ENCODE data around the gene IFNL1. TPM values are rescaled to one million over a fixed set of nuclear protein-coding genes. Genes with fewer than 3 reads are reported as not detected.

Gene IFNL1
- total RNA-seq, 1 experiment from 2014 or later: not detected

DNA sequence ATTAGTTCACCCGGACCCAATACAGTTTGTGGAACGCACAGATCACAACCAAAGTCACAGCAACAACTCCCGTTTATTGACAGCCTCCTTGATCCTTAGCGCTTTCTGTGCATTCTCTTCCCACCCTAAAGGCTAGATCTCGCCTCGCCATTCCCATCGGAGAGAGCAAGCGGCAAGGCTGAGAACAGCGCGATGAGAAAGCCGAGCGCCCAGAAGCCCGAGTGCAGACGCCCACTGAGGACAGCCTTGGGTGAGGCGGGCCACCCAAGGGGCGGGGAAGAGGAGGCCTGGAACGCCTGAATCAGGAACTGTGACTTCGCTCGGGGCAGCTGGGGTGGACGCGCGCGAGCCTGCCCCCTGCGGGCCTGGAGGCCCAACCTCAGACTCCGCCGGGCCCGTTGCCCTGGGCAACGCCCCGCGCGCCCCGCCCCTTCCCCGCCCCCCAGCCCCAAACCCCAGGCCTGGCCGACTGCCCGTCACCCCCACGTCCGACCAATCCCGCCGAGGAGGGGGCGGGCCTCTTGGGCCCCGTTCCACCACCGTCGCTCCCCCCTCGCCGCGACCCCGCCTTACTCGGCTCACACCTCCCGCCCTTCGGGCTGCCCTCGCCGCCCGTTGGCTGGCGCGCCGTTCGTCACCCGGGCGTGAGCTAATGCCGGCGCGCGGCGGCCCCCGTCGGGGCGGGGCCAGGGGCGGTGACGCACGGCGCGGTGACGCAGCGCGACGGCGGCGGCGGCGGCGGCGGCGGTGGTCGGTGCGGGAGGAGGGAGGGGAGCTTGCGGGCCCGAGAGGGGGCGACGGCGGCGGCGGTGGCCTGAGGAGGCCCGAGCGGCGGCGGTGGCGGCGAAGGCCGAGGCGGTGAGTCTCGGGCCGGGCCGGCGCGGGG, 45.8 kb downstream of the IFNL1 start, which contains the start of gene SAMD4B (continued):
- TF ChIP-seq, protein P1, sequence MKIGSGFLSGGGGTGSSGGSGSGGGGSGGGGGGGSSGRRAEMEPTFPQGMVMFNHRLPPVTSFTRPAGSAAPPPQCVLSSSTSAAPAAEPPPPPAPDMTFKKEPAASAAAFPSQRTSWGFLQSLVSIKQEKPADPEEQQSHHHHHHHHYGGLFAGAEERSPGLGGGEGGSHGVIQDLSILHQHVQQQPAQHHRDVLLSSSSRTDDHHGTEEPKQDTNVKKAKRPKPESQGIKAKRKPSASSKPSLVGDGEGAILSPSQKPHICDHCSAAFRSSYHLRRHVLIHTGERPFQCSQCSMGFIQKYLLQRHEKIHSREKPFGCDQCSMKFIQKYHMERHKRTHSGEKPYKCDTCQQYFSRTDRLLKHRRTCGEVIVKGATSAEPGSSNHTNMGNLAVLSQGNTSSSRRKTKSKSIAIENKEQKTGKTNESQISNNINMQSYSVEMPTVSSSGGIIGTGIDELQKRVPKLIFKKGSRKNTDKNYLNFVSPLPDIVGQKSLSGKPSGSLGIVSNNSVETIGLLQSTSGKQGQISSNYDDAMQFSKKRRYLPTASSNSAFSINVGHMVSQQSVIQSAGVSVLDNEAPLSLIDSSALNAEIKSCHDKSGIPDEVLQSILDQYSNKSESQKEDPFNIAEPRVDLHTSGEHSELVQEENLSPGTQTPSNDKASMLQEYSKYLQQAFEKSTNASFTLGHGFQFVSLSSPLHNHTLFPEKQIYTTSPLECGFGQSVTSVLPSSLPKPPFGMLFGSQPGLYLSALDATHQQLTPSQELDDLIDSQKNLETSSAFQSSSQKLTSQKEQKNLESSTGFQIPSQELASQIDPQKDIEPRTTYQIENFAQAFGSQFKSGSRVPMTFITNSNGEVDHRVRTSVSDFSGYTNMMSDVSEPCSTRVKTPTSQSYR (CRISPR knock-in tag; IDR thresholded peaks at IDR 0.05): no peak
- TF ChIP-seq TCF7 (CRISPR knock-in tag; IDR thresholded peaks at IDR 0.05; ENCODE audit: low read depth): no peak
- TF ChIP-seq, protein P2, sequence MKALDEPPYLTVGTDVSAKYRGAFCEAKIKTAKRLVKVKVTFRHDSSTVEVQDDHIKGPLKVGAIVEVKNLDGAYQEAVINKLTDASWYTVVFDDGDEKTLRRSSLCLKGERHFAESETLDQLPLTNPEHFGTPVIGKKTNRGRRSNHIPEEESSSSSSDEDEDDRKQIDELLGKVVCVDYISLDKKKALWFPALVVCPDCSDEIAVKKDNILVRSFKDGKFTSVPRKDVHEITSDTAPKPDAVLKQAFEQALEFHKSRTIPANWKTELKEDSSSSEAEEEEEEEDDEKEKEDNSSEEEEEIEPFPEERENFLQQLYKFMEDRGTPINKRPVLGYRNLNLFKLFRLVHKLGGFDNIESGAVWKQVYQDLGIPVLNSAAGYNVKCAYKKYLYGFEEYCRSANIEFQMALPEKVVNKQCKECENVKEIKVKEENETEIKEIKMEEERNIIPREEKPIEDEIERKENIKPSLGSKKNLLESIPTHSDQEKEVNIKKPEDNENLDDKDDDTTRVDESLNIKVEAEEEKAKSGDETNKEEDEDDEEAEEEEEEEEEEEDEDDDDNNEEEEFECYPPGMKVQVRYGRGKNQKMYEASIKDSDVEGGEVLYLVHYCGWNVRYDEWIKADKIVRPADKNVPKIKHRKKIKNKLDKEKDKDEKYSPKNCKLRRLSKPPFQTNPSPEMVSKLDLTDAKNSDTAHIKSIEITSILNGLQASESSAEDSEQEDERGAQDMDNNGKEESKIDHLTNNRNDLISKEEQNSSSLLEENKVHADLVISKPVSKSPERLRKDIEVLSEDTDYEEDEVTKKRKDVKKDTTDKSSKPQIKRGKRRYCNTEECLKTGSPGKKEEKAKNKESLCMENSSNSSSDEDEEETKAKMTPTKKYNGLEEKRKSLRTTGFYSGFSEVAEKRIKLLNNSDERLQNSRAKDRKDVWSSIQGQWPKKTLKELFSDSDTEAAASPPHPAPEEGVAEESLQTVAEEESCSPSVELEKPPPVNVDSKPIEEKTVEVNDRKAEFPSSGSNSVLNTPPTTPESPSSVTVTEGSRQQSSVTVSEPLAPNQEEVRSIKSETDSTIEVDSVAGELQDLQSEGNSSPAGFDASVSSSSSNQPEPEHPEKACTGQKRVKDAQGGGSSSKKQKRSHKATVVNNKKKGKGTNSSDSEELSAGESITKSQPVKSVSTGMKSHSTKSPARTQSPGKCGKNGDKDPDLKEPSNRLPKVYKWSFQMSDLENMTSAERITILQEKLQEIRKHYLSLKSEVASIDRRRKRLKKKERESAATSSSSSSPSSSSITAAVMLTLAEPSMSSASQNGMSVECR (CRISPR knock-in tag; IDR thresholded peaks at IDR 0.05; ENCODE audit: borderline replicate concordance): peak; percentile 66; the same call in 1 of the 2 replicates
- TF ChIP-seq, protein P3, sequence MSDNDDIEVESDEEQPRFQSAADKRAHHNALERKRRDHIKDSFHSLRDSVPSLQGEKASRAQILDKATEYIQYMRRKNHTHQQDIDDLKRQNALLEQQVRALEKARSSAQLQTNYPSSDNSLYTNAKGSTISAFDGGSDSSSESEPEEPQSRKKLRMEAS (CRISPR knock-in tag; IDR thresholded peaks at IDR 0.05): peak; percentile 72
- TF ChIP-seq FOXJ3 (CRISPR knock-in tag; IDR thresholded peaks at IDR 0.05; ENCODE audit: borderline replicate concordance): no peak
- TF ChIP-seq SMAD3 (CRISPR knock-in tag; IDR thresholded peaks at IDR 0.05; ENCODE audit: borderline replicate concordance): no peak
- TF ChIP-seq, protein P4, sequence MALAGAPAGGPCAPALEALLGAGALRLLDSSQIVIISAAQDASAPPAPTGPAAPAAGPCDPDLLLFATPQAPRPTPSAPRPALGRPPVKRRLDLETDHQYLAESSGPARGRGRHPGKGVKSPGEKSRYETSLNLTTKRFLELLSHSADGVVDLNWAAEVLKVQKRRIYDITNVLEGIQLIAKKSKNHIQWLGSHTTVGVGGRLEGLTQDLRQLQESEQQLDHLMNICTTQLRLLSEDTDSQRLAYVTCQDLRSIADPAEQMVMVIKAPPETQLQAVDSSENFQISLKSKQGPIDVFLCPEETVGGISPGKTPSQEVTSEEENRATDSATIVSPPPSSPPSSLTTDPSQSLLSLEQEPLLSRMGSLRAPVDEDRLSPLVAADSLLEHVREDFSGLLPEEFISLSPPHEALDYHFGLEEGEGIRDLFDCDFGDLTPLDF (CRISPR knock-in tag; IDR thresholded peaks at IDR 0.05): no peak
- no peak for TF ChIP-seq EMX1 (CRISPR knock-in tag; IDR thresholded peaks at IDR 0.05)
- TF ChIP-seq ESRRA (CRISPR knock-in tag; IDR thresholded peaks at IDR 0.05; ENCODE audit: borderline replicate concordance): no peak
- TF ChIP-seq NFE2L1 (CRISPR knock-in tag; IDR thresholded peaks at IDR 0.05): no peak; the same call in 1 of the 2 replicates
- TF ChIP-seq GTF2I (CRISPR knock-in tag; conservative IDR thresholded peaks at IDR 0.05): no peak
- peak; percentile 97 for TF ChIP-seq SP1 (CRISPR knock-in tag; conservative IDR thresholded peaks at IDR 0.05)
- no peak for TF ChIP-seq PRRX2 (CRISPR knock-in tag; IDR thresholded peaks at IDR 0.05)
- peak; percentile 54; the same call in 1 of the 2 replicates for TF ChIP-seq CREM (CRISPR knock-in tag; IDR thresholded peaks at IDR 0.05)

DNA sequence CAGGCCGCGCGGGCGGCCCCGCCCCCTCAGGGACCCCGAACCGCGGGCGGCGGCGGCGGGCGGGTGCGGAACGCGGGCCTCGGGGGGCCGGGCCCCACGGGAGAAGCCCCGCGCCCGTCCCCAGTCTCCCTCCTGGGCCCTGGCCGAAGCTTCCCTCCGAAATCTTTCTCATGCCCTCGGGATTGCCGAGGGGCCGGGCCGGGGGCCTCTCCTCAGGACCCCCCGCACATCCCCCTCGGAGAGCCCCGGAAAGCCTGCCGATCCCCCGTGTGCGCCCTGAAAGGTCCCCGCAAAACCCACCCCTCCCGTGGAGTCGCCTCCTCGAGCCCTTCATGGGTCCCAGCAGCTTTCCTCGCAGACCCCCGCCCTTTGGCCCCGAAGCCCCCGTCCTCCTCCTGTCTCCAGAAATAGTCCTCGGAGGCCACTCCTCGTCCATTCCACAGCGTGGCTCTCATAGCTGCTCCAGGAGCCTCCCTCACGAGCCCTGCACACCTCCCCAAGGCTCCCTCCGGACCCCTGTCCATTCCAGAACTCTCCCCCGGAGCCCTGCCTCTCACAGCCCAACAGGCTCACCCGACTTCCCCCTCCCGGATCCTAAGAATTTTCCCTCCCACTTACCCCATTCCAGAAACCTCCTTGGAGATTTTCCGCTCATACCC, 46.6 kb downstream of the IFNL1 start:
- ATAC-seq (no peak), DNase-seq (ENCODE audit: low spot score) (no peak)
- peak overlapping the region; percentile 87 for H3K4me3 Mint-ChIP-seq
- peaks cover 8% of the 10 kb centered on the region for H3K36me3 Mint-ChIP-seq
- H3K4me1 Mint-ChIP-seq: peaks cover 24% of the 10 kb centered on the region
- H3K9me3 Mint-ChIP-seq: no peaks in the 10 kb centered on the region
- ChIA-PET POLR2A (interaction anchor here (1.1 to 1.4 kb wide), 2 partner anchors 48 to 93 kb away, joined by 4 to 5 read pairs; partner anchors contain the start of genes MED29, PAF1 and RPS16), CTCF (interaction anchor here (0.6 to 2.4 kb wide), 27 partner anchors 8 to 367 kb away, joined by 3 to 13 read pairs (median 6); partner anchors contain the start of genes MED29, PAF1 and RPS16)
- TF ChIP-seq GABPB1 (CRISPR knock-in tag; IDR thresholded peaks at IDR 0.05) (no peak), SMAD3 (CRISPR knock-in tag; IDR thresholded peaks at IDR 0.05; ENCODE audit: borderline replicate concordance) (no peak)
- no peak overlapping the region for H3K27ac Mint-ChIP-seq
- H3K27me3 Mint-ChIP-seq (ENCODE audit: low read depth): peaks cover 13% of the 10 kb centered on the region

Measured in WTC11 (cell line).